ENCODE measurements around the gene ZNF609.

Gene ZNF609

GRCh38 chr15:64460206-64460723 is at the start of gene ZNF609:
Gene ZNF609, plus strand, starts transcription at chr15:64460578. Its CDS starts 38,842 bp downstream, at chr15:64499420.
- DNase-seq = peak; percentile 98

- no peak for DNase-seq
Measured at GRCh38 chr15:64412216-64412615, 48.2 kb upstream of the ZNF609 start.

GRCh38 chr15:64422697-64423096 is 37.7 kb upstream of the ZNF609 start:
- no peak for DNase-seq

GRCh38 chr15:64423970-64424369 is 36.4 kb upstream of the ZNF609 start:
- no peak for DNase-seq

- DNase-seq = no peak
Measured at GRCh38 chr15:64425221-64425620, 35.2 kb upstream of the ZNF609 start.

GRCh38 chr15:64426845-64427465 is 33.4 kb upstream of the ZNF609 start:
- no peak for DNase-seq

GRCh38 chr15:64429448-64429847 is 30.9 kb upstream of the ZNF609 start:
- no peak for DNase-seq

DNA sequence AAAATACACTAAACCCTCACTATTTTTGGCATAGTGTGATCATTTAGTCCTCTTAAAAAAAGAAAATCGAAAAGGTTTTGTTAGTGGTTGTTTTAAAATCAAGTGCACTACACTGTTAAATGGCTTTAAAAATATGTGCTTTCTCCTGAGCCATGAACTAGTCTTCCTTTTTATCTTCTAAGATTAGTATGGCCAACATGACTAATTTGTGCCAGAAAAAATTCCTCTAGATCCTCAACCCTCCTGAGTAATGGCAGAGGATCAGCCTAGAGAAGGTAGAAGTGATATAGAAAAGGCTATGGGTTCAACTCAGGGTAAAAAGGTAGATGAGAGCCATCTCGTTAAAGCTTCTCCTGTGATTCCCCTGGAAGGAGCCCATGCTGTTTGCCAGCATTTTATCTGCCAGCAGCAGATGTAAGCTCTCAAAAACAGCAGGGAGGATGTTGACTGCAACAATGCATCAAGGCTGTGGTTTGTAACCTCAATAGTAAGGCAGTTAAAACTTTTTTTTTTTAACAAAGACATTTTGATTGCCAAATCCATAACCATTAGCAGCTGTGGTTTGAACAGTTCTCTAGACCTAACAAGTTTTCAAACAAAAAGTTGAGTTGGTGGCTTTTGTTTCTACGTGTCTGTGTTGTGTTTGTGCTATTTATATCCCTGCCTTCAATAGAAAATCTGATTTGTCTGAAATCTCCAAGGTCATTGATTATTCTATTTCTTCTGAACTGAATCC is 30.2 kb upstream of the ZNF609 start:
- DNase-seq = peak; percentile 44

GRCh38 chr15:64437982-64438381 is 22.4 kb upstream of the ZNF609 start:
- DNase-seq = no peak

GRCh38 chr15:64438653-64439447 is 21.5 kb upstream of the ZNF609 start:
- DNase-seq = no peak

DNA sequence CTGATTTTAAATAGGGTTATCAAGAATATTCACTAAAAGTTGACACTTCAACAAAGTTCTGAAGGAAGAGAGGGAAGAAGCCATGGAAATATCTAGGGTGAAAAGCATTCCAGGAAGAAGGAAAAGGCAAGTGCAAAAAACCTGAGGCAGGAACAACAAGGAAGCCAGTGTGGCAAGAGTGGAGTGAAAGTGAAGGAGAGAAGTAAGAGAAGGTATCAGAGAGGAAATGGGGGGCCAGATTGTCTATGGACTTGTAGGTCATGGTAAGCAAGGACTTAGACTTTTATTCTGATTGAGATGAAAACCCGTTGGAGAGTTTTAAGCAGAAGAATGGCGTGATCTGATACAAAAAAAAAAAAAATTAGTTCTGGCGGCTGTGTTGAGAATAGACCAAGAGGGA is 18.5 kb upstream of the ZNF609 start:
- no peak for DNase-seq

- no peak for DNase-seq
Measured at GRCh38 chr15:64443016-64443415, 17.4 kb upstream of the ZNF609 start.

DNA sequence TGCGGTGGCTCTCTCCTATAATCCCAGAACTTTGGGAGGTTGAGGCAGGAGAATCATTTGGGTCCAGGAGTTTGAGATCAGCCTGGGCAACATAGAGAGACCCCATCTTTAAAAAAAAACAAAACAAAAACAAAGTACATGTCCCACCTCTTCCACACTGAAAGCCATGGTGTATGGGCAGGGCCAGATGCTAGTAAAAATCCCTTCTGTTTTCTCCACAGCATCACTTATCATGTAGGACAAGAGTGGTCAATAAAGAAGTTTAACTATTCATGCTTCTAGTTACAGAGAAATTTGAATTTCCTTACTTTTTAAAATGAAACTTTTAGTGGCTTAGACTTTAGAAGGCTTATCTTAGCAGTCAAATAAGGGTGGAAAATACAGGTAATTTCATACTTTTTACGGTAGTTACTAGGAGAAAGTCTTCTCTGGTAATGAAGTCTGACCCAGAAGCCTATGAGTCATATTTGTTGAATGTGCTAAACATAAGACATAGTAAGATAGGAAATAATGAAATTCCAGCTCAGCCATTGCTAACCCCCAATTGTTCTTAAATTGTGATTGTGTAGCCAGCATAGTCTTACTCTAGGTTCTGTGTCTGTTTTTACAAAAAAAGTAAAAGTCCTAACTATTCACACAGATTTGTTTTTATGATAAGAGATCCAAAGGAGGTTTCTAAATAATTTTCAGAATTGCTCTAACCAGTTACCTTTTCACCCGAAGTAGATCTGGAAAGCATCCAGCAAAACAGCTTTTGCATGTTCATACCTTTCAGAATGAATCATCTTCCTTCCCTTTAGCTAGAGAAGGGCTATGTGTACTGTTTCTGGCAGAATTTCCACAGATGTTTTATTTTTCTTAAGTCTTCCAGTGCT is 16.4 kb upstream of the ZNF609 start:
- DNase-seq = no peak

DNA sequence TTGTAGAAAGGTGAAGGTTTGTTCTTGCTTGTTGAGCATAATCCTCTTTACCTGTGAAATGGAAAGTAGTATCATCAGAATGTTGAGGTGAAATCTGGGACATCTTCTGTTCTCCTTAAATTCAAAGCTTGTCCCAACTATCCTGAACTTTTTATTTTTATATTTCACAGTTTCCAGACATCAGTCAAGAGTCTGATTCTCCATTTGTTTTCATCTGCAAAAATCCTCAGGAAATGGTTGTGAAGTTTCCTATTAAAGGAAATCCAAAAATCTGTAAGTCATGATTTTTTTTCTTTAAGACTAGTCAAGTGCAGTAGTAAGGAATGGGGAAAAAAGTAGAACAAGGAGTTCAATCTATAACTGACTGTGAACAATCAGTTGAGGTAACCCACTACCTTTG is 15.5 kb upstream of the ZNF609 start:
- no peak for DNase-seq

DNA sequence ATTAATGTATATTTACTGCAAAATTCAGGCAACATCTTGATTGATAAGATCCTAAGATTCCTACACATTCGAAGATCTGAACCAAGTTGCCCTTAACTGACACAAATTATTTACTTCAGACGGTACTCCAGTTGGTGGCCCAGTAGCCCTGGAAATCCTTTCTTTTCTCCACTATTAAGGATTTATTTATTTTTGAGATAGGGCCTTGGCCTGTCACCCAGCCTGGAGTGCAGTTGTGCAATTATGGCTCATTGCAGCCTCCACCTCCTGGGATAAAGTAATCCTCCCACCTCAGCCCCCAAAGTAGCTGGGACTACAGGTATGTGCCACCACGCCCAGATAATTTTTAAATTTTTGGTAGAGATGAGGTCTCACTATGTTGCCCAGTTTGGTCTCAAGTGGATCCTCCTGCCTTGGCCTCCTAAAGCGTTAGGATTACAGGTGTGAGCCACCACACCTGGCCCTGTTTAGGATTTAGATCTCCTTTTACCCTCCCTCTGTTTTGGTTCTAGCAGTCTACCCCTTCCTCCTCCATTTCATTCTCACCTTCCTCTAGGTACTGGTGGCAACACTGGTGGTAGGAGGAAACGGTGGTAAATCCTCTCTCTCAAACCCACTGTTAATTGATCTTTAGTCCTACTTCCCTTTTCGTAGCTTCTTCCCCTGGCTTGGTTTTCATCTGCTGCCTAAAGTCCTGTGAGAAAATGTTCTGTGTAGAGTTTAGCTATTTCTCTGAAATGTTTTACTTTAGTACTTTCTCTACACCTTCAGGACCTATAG is 12.7 kb upstream of the ZNF609 start:
- no peak for DNase-seq

DNA sequence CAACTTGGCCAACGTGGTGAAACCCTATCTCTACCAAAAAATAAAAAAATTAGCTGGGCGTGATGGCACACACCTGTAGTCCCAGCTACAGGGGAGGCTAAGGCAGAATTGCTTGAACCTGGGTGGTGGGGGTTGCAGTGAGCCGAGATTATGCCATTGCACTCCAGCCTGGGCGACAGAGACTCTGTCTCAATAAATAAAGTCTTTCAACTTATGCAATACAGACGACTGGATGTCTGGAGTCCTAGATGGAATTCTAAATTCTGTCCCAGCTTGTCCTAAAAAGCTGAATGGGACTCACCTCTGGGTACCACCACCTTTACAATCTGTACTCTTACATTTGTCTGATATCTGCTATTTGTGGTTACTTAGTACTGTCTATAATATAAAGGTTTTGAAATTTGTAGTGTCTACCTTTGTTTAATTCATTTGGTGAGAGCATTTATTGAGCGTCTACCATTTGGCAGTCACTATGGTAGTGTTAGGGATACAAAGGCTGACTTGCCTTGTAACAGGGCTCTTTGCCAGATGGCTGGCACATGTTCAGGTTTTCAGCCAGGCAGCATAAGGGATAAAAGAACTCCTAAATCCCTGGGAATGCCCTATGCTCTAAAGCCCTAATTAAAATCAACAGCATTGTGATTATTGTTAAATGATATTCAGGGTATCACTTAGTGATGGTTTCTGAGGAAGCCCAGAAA is 7.2 kb upstream of the ZNF609 start:
- no peak for DNase-seq

GRCh38 chr15:64453689-64454037 is 6.7 kb upstream of the ZNF609 start:
- DNase-seq = no peak

- DNase-seq = no peak
Measured at GRCh38 chr15:64454282-64454681, 6.1 kb upstream of the ZNF609 start.

GRCh38 chr15:64455961-64456371 is 4.4 kb upstream of the ZNF609 start:
- no peak for DNase-seq

DNA sequence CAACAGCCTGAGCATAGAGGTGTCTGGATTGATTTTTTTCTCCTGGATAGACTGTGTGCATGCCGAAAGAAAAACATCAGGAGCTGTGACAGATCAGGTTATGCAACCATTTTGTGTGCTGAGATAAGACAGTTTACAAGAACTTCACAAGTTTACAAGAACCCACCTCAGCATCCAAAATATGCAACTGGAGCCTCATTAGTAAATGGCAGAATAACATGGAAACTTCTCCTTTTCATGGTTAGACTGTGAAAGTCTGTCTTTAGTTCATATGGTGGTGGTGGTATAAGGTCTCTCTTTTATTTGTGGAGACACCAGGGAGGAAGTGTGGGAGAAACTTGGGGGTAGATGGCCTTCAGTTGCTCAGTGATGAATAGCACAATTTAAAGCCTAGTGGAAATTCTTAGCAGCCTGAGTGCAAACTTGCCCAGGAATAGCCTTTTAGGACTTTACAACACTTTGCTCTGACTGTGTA is 3.7 kb upstream of the ZNF609 start:
- DNase-seq = no peak
